NCI-H1930 (cell line): ENCODE data around the gene DYNLT2.
"Not testable (repeated sequence)": the region's sequence is repeated elsewhere in the genome, so short reads cannot be mapped to it uniquely, and the experiment has no call there.

Source experiments
- DNase-seq, 2 experiments: peaks; one replicate each; lab custom pipeline; 2025; lab: John Stamatoyannopoulos, UW

Gene DYNLT2

DNA sequence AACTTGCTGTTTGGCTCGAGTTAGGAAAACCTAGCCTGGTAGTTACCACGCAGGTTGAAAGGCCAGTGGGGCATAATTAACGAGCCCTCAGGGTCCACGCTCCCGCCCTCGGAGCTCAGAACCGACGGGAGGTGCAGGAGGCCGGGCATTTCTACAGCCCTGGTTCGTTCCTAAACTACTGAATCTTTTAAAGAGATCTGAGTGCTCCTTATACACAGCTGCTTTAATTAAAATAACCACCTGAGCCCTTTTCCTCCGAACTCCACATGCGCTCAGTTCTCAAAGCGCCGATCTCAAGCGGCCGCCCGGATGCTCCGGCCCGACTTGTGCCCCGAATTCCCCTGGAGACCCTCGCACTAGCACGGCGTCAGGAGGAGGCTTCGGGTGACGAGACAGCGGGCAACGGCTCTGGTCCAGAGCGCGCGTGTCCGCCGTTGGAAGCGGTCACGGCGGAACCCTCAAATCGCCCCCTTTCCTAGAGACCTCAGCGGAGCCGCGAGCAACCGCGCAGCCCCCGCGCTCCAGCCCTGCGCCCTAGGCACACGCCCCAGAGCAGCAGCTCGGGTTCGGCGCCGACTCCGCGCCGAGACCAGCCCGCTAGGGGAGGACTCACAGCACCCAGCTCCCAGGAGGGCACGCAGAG lies 49.9 kb downstream of the DYNLT2 start:
- DNase-seq: no peak

DNA sequence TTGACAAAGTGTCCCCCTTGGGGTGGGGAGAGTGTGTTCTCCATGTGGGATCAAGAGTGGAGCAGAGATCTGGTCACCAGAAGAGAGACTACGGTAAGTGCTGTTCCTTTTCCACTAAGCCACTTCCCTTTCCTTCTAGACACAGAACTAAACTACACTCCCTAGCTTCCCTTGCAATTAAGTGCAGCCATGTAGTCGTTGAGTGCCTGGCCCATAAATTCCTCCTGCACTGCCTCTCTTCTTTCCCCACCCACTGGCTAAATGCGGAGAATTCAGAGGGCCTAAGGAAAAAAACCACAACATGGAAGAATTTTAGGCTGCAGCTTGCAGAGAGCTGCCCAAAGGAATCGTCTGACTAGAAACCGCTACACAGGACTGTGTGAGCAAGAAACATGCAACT lies 51.1 kb downstream of the DYNLT2 start:
- no peak for DNase-seq

- not testable (repeated sequence) for DNase-seq
Observed at GRCh38 chr6:169697115-169697514, 54.3 kb downstream of the DYNLT2 start.

DNA sequence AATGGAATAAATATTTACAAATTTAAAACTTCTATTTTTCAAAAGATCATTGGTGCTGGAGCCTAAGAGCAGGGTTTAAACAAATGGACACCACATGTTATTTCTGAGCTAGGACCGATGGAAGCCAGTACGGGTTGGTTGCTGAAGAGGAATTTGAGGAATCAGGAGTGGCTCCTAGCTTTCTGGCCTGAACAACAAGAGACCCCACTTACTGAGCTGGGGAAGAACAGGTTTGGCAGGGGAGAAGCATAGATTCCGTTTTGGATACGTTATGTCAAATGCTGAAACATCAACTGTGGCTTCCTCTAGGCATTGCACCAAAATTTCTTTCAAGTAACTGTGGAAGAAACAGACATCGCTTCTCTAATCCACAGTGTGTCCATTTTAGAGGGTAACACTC lies 56.2 kb downstream of the DYNLT2 start:
- DNase-seq: no peak

GRCh38 chr6:169692516-169692915 lies 58.9 kb downstream of the DYNLT2 start:
- no peak for DNase-seq

GRCh38 chr6:169691260-169691659 lies 60.1 kb downstream of the DYNLT2 start:
- DNase-seq: no peak
